ENCODE measurements around the gene MORC3. TPM values are rescaled to one million over a fixed set of nuclear protein-coding genes. Genes with fewer than 3 reads are reported as not detected.

MORC3 gene
- total and polyA plus RNA-seq, 9 of the 15 experiments (the other 6 are each of a cell fraction or from before 2014, with no cell fraction given) = 12.7 to 53.7 (median 36.0) TPM

- TF ChIP-seq YY1 (IDR thresholded peaks at IDR 0.05; ENCODE audit: borderline replicate concordance in 1 of 3, control insufficient read depth in 1 of 3, extremely low read depth in 1 of 3, insufficient read depth in 3 of 3, insufficient read length in 1 of 3, insufficient replicate concordance in 2 of 3, low read depth in 1 of 3, low read length in 2 of 3) (no peak), NUFIP1 (IDR thresholded peaks at IDR 0.05; ENCODE audit: partially characterized antibody) (no peak), PYGO2 (tag; IDR thresholded peaks at IDR 0.05) (no peak), RCOR1 (IDR thresholded peaks at IDR 0.05; ENCODE audit: borderline replicate concordance in 1 of 2, low read depth in 2 of 2, low read length in 2 of 2) (peak in 1 of 2 experiments; percentile 48; a peak in 1 of 4 replicates), MBD2 (IDR thresholded peaks at IDR 0.05; ENCODE audit: borderline replicate concordance, low read depth) (peak; percentile 34; the same call in 1 of the 2 replicates), PREB (CRISPR knock-in tag; IDR thresholded peaks at IDR 0.05) (no peak), TSHZ1 (CRISPR knock-in tag; IDR thresholded peaks at IDR 0.05) (no peak), FOSL1 (tag; conservative IDR thresholded peaks at IDR 0.05) (no peak), TCF7 (IDR thresholded peaks at IDR 0.05; ENCODE audit: borderline replicate concordance) (no peak), ZBTB40 (IDR thresholded peaks at IDR 0.05) (0 out of 2 replicates have a peak, but pooled peaks have one; percentile 10), ZBTB40 (CRISPR knock-in tag; IDR thresholded peaks at IDR 0.05) (no peak), HNRNPLL (IDR thresholded peaks at IDR 0.05; ENCODE audit: low read depth, low read length, poor library complexity, severe bottlenecking) (no peak)
These were observed 65.4 kb downstream of the MORC3 start, which contains the start of gene CHAF1B (continued) for GRCh38 chr21:36385233-36386030.
